Measurements from ENCODE around the gene CABLES2.

CABLES2 gene

DNA sequence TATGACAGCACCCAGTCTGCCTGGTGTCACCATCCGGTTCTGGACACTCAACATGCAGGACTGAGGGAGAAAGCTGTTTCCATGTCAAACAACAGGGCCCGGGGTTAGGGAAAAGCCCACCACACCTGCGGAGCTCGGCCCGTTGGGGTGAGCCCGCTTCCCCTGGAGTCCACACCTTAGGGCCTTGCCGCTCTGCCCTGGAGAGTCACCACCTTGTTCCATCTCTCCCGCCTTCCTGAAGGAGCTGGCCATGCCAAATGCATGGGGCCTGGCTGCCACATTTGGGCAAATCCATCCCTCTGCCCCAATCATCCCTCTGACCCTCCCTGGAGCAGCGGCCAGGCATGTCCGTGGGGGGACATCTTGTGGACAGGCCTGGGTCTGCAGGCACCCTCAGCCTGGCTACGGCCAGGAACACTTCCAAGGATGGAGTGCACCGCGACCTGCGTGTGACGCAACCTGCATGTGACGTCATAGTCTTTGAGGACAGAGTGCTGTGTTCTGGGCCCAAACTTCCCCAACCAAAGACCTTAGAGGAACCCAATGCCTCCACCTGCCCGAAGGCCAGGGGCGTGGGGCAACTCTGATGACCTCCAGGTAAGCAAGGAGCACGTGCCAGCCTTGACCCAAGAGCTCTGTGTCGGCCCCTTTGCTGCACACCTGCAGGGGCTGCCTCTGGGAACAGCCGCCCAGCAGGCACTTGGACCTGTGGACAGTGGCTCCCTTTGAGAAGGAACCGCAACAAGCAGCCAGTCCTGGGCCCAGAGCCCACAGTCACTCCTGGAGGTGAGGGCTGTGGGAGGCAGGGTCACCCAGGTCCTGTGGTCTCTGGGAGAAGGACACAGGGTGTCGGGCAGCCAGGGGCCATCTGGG is 1.7 kb downstream of the CABLES2 start:
- no peak for DNase-seq (ENCODE audit: low read depth)

- no peak for DNase-seq (ENCODE audit: low read depth)
Measured at GRCh38 chr20:62404761-62405107, 2.4 kb downstream of the CABLES2 start.

DNA sequence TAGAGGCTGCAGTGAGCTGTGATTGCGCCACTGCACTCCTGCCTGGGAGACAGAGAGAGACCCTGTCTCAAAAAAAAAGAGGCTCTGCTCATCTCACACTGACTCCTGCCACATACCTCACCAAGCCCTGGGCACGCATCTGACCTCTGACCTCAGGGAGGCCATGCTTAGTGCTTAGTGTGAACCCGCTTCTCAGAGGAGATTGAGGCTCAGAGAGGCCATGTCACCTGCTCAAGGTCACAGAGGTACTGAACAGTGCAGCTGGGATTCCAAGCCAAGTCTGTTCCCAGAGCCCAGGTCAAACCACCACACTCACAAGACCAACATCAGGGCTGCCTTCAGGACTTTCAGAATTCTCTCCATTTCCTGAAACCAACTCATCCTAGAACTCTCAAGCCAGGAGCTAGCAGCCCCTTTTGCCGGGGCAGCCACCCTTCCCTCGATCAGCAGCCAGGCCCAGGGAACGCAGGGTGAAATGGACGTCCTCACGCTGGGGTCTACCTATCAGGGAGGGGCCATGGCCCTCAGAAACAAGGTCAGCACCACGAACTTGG is 2.9 kb downstream of the CABLES2 start:
- DNase-seq (ENCODE audit: low read depth): no peak

DNA sequence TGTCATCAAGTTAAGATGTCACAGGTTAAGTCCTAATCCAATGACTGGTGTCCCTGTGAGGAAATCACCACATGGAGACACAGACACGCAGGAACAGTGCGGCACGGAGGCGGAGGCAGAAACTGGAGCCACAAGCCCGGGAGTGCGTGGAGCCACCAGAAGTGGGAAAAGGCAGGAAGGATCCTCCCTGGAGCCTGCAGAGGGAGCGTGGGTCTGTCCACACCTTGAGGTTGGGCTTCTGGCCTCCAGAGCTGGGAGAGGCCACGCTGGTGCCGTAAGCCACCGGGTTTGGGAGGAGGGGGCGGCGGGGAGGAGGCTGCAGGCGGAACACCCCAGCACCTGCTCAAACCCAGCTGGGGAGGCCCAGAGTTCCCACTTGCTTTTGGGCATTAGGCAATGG is 3.8 kb downstream of the CABLES2 start:
- DNase-seq (ENCODE audit: low read depth): no peak

DNA sequence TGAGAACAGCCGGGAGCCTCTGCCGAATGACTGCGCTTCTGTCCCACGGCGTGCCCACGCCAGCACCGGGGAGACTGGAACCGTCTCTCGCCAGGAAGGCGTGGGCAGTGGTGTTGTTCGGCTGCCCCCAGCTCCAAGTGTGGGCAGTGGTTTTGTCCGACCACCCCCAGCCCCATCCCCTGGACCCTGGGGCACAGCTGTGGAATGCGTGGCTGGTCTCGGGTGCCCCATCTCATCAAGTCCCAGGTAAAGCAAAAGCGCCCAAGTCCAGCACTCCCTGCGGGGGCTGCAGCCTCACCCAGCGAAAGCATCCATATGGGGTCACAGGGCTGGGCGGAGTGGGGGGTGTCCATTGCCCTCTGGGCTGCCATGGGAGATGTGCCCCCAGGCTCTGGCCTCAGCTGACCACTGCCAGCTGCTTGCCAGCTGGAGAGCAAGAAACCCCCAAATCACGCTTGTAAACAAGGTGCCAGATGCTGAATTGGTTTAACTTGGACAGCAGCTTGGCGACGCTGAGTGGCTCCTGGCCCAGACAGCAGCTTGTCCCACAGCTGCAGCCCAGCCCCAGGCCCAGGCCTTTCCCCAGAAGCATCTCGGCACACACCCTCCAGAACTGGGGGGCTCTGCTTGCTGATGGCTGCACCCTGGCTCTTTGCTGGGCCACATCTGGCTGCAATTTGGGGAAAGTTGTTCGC is 4.5 kb downstream of the CABLES2 start:
- no peak for DNase-seq (ENCODE audit: low read depth)

DNA sequence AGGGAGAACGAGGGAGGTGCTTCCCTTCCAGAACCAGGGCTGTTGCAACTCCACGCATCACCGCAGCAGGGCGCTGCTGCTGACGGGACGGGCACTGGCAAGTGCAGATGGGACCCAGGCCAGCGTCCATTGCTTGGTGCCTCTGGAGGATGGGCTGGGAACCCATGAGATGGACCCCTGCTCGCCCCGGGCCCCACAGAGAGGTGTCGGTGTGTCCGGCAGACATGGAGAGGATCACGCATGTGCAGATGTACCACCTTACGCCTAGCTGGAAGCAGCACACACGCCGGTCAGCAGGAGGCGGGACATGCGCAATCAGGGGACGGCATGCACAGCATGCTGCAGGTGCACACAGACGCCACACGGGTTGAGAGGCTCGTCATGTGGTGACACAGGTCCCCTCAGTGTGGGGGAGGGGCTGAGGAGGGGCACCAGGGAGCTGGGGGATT is 5.7 kb downstream of the CABLES2 start:
- no peak for DNase-seq (ENCODE audit: low read depth)

GRCh38 chr20:62400541-62400940 is 6.5 kb downstream of the CABLES2 start:
- no peak for DNase-seq (ENCODE audit: low read depth)

DNA sequence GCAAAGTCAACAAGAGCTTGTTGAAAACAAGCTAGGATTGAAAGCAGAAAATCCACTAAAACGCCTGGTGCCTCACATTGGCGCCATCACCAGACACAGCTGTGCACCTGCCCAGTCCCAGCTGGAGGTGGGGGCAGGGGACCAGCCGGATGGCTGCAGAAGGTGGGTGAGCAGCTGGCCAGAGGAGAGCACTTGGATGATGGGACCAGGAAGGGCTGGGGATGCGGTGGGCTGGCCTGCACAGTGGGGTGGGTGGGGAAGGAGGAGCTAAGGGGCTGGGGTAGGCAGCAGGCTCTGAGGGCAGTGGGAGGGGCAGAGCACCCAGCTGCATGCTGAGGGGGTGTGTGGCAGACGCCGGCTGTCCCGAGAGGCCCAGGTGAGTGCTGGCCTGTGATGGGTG is 7.1 kb downstream of the CABLES2 start:
- DNase-seq (ENCODE audit: low read depth): no peak

- DNase-seq (ENCODE audit: low read depth): no peak
Measured at GRCh38 chr20:62398120-62398821, 8.8 kb downstream of the CABLES2 start.

GRCh38 chr20:62396367-62397239 is 10.5 kb downstream of the CABLES2 start:
- no peak for DNase-seq (ENCODE audit: low read depth)

- no peak for DNase-seq (ENCODE audit: low read depth)
Measured at GRCh38 chr20:62395311-62396242, 11.5 kb downstream of the CABLES2 start.

GRCh38 chr20:62394248-62395245 is 12.5 kb downstream of the CABLES2 start:
- DNase-seq (ENCODE audit: low read depth): no peak

DNA sequence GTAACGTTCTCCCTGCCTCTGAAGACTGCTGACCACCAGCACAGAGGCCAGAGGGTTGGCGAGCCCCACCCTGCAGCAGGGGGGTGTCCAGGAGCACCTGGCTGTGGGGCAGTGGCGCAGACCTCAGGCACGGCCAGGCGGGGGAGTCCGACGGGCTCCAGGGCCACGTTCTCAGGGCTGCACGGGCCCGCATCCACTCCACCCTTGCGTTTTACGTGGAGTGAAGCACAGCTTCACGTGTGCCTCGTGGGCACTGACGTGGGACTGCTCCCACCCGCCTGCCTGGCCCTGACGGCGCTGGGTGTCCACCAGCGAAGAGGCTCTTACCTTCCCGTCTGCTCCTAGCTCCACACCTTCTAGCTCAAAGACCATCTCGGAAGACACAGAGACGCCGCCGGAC is 13.3 kb downstream of the CABLES2 start:
- no peak for DNase-seq (ENCODE audit: low read depth)

DNA sequence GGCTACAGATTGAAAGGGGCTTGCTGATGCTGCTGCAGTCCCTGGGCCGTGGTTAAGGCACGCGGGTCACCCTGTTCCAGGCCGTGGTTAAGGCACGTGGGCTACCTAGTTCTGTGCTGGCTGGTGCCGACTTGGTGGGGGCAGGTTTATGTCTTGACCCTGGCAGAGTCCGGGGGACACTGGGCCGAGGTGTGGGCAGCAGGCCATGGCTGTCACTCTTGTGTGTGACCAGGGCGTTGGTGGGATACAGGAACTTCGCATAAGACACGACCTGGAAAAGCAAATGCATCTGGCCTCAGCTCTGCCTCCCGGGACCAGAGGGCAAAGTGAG is 13.8 kb downstream of the CABLES2 start:
- no peak for DNase-seq (ENCODE audit: low read depth)

GRCh38 chr20:62392621-62393334 is 14.3 kb downstream of the CABLES2 start:
- DNase-seq (ENCODE audit: low read depth): no peak

- no peak for DNase-seq (ENCODE audit: low read depth)
Measured at GRCh38 chr20:62392077-62392418, 15.0 kb downstream of the CABLES2 start.

- no peak for DNase-seq (ENCODE audit: low read depth)
Measured at GRCh38 chr20:62391165-62392076, 15.7 kb downstream of the CABLES2 start.

Data from activated T-cell treated with anti-CD3 and anti-CD28 coated beads for 48 hours (primary cell).